Measurements from ENCODE around the gene WDR72.

WDR72 gene

GRCh38 chr15:53648934-53649333 is 110.5 kb downstream of the WDR72 start:
- ATAC-seq = no peak
- TF ChIP-seq ZFP30 (CRISPR knock-in tag; IDR thresholded peaks at IDR 0.05) = no peak
- no peak for TF ChIP-seq ZNF8 (CRISPR knock-in tag; IDR thresholded peaks at IDR 0.05)

DNA sequence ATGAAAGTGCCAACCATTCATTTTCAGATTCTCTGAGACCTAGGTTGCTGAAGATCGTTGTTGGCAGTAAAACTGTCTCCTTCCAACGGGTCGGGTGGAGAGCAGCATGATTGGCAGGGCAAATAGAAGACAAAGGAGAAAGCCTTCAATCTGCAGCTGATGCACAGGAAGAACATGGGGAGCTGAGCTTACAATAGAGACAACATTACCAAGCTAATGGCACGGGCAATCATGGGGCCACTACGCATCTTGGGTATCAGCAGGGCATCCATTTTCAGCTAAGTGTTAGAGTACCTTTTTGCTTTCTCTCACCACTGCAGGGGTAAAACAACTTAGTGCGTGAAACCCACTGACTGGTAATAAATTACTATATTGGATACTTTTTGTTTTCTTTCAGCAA is 114.8 kb downstream of the WDR72 start:
- no peak for TF ChIP-seq ZNF70 (CRISPR knock-in tag; IDR thresholded peaks at IDR 0.05)
- no peak for TF ChIP-seq SNAI2 (CRISPR knock-in tag; IDR thresholded peaks at IDR 0.05)
- no peak for ATAC-seq

GRCh38 chr15:53634517-53635106 is 124.9 kb downstream of the WDR72 start:
- no peak for ATAC-seq
- TF ChIP-seq ZC3H10 (CRISPR knock-in tag; IDR thresholded peaks at IDR 0.05) (no peak), ISL1 (CRISPR knock-in tag; IDR thresholded peaks at IDR 0.05) (no peak), ZNF70 (CRISPR knock-in tag; IDR thresholded peaks at IDR 0.05) (no peak), ZNF8 (CRISPR knock-in tag; IDR thresholded peaks at IDR 0.05) (no peak), ARNTL (CRISPR knock-in tag; IDR thresholded peaks at IDR 0.05; ENCODE audit: borderline replicate concordance, low read depth) (no peak), TOX (CRISPR knock-in tag; IDR thresholded peaks at IDR 0.05; ENCODE audit: borderline replicate concordance) (no peak), TCF4 (CRISPR knock-in tag; IDR thresholded peaks at IDR 0.05; ENCODE audit: borderline replicate concordance) (no peak), BACH2 (CRISPR knock-in tag; IDR thresholded peaks at IDR 0.05; ENCODE audit: borderline replicate concordance) (no peak), CSDC2 (CRISPR knock-in tag; IDR thresholded peaks at IDR 0.05) (no peak), PATZ1 (CRISPR knock-in tag; IDR thresholded peaks at IDR 0.05; ENCODE audit: borderline replicate concordance) (no peak), OSR1 (CRISPR knock-in tag; IDR thresholded peaks at IDR 0.05) (no peak), SNAI2 (CRISPR knock-in tag; IDR thresholded peaks at IDR 0.05) (no peak), ZNF565 (CRISPR knock-in tag; conservative IDR thresholded peaks at IDR 0.05; ENCODE audit: low read depth) (no peak), RARB (CRISPR knock-in tag; IDR thresholded peaks at IDR 0.05) (no peak)
- TF ChIP-seq, protein P1, sequence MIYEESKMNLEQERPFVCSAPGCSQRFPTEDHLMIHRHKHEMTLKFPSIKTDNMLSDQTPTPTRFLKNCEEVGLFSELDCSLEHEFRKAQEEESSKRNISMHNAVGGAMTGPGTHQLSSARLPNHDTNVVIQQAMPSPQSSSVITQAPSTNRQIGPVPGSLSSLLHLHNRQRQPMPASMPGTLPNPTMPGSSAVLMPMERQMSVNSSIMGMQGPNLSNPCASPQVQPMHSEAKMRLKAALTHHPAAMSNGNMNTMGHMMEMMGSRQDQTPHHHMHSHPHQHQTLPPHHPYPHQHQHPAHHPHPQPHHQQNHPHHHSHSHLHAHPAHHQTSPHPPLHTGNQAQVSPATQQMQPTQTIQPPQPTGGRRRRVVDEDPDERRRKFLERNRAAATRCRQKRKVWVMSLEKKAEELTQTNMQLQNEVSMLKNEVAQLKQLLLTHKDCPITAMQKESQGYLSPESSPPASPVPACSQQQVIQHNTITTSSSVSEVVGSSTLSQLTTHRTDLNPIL (CRISPR knock-in tag; IDR thresholded peaks at IDR 0.05; ENCODE audit: low read depth) = no peak

- TF ChIP-seq ZNF70 (CRISPR knock-in tag; IDR thresholded peaks at IDR 0.05) (no peak), ARNTL (CRISPR knock-in tag; IDR thresholded peaks at IDR 0.05; ENCODE audit: borderline replicate concordance, low read depth) (no peak), ISL1 (CRISPR knock-in tag; IDR thresholded peaks at IDR 0.05) (no peak), ZFP30 (CRISPR knock-in tag; IDR thresholded peaks at IDR 0.05) (no peak), ZNF565 (CRISPR knock-in tag; conservative IDR thresholded peaks at IDR 0.05; ENCODE audit: low read depth) (no peak), ZFP3 (CRISPR knock-in tag; IDR thresholded peaks at IDR 0.05) (no peak), ESRRG (CRISPR knock-in tag; IDR thresholded peaks at IDR 0.05) (no peak), OSR1 (CRISPR knock-in tag; IDR thresholded peaks at IDR 0.05) (no peak), PPARA (CRISPR knock-in tag; IDR thresholded peaks at IDR 0.05; ENCODE audit: borderline replicate concordance) (no peak), RARB (CRISPR knock-in tag; IDR thresholded peaks at IDR 0.05) (no peak), ZNF8 (CRISPR knock-in tag; IDR thresholded peaks at IDR 0.05) (no peak), SNAI2 (CRISPR knock-in tag; IDR thresholded peaks at IDR 0.05) (no peak), GLIS3 (CRISPR knock-in tag; IDR thresholded peaks at IDR 0.05) (no peak), PATZ1 (CRISPR knock-in tag; IDR thresholded peaks at IDR 0.05; ENCODE audit: borderline replicate concordance) (no peak), TSHZ2 (CRISPR knock-in tag; IDR thresholded peaks at IDR 0.05) (no peak), TOX (CRISPR knock-in tag; IDR thresholded peaks at IDR 0.05; ENCODE audit: borderline replicate concordance) (no peak)
- TF ChIP-seq, protein P2, sequence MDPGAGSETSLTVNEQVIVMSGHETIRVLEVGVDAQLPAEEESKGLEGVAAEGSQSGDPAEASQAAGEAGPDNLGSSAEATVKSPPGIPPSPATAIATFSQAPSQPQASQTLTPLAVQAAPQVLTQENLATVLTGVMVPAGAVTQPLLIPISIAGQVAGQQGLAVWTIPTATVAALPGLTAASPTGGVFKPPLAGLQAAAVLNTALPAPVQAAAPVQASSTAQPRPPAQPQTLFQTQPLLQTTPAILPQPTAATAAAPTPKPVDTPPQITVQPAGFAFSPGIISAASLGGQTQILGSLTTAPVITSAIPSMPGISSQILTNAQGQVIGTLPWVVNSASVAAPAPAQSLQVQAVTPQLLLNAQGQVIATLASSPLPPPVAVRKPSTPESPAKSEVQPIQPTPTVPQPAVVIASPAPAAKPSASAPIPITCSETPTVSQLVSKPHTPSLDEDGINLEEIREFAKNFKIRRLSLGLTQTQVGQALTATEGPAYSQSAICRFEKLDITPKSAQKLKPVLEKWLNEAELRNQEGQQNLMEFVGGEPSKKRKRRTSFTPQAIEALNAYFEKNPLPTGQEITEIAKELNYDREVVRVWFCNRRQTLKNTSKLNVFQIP (CRISPR knock-in tag; IDR thresholded peaks at IDR 0.05; ENCODE audit: borderline replicate concordance, low read depth) = no peak
- TF ChIP-seq, protein P1 (CRISPR knock-in tag; IDR thresholded peaks at IDR 0.05; ENCODE audit: low read depth) = no peak
- TF ChIP-seq, protein P3, sequence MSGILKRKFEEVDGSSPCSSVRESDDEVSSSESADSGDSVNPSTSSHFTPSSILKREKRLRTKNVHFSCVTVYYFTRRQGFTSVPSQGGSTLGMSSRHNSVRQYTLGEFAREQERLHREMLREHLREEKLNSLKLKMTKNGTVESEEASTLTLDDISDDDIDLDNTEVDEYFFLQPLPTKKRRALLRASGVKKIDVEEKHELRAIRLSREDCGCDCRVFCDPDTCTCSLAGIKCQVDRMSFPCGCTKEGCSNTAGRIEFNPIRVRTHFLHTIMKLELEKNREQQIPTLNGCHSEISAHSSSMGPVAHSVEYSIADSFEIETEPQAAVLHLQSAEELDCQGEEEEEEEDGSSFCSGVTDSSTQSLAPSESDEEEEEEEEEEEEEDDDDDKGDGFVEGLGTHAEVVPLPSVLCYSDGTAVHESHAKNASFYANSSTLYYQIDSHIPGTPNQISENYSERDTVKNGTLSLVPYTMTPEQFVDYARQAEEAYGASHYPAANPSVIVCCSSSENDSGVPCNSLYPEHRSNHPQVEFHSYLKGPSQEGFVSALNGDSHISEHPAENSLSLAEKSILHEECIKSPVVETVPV (CRISPR knock-in tag; IDR thresholded peaks at IDR 0.05) = no peak
- ATAC-seq = no peak
Observed at GRCh38 chr15:53627279-53627678, 132.2 kb downstream of the WDR72 start.

All from SK-N-SH treated with all-trans-retinoic acid at 6 μM for 48 hours (cell line).